ENCODE results near the gene FEM1C.
"Not testable (repeated sequence)": the region's sequence is repeated elsewhere in the genome, so short reads cannot be mapped to it uniquely, and the experiment has no call there.

Gene FEM1C

DNA sequence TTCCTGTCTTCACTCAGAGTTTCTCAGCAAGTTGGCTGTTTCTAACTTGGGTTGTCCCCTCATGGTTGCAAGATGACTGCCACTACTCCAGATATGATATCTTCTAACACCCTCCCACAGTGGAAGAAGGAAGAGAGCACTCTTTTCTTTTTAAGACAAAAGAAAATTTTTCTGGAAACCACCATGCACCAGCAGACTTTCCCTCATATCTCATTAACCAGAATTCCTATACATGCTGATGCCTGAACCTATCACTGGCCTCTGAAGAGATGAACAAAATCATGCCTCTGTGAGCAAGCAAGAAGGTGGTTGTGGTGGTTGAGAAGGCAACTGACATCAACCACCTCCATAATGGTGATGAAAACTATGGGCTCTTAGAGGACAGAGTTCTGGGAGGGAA is 56.8 kb downstream of the FEM1C start:
- Histone ChIP-seq H3K27me3 (no peaks in the 10 kb centered on the region), H3K36me3 (no peaks in the 10 kb centered on the region), H3K27ac (no peak overlapping the region), H3K9me3 (no peaks in the 10 kb centered on the region), H3K4me3 (no peak overlapping the region), H3K4me1 (no peaks in the 10 kb centered on the region)
- intact Hi-C loops (cut with DNase I; ENCODE audit: low total_unique reads): no loop called here
- no peak for DNase-seq
- TF ChIP-seq, protein P1, sequence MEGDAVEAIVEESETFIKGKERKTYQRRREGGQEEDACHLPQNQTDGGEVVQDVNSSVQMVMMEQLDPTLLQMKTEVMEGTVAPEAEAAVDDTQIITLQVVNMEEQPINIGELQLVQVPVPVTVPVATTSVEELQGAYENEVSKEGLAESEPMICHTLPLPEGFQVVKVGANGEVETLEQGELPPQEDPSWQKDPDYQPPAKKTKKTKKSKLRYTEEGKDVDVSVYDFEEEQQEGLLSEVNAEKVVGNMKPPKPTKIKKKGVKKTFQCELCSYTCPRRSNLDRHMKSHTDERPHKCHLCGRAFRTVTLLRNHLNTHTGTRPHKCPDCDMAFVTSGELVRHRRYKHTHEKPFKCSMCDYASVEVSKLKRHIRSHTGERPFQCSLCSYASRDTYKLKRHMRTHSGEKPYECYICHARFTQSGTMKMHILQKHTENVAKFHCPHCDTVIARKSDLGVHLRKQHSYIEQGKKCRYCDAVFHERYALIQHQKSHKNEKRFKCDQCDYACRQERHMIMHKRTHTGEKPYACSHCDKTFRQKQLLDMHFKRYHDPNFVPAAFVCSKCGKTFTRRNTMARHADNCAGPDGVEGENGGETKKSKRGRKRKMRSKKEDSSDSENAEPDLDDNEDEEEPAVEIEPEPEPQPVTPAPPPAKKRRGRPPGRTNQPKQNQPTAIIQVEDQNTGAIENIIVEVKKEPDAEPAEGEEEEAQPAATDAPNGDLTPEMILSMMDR (IDR thresholded peaks at IDR 0.05): no peak

- Histone ChIP-seq H3K4me1 (no peaks in the 10 kb centered on the region), H3K4me3 (no peak overlapping the region), H3K27ac (no peak overlapping the region), H3K36me3 (no peaks in the 10 kb centered on the region), H3K9me3 (no peaks in the 10 kb centered on the region), H3K27me3 (no peaks in the 10 kb centered on the region)
- TF ChIP-seq, protein P1 (IDR thresholded peaks at IDR 0.05): no peak
- intact Hi-C loops (cut with DNase I; ENCODE audit: low total_unique reads): no loop called here
- no peak for DNase-seq
Observed at GRCh38 chr5:115487168-115487567, 57.4 kb downstream of the FEM1C start.

GRCh38 chr5:115486728-115487127 is 57.8 kb downstream of the FEM1C start:
- no peak for DNase-seq
- H3K9me3 ChIP-seq: no peaks in the 10 kb centered on the region
- H3K4me1 ChIP-seq: no peaks in the 10 kb centered on the region
- no peak overlapping the region for H3K27ac ChIP-seq
- H3K36me3 ChIP-seq: no peaks in the 10 kb centered on the region
- TF ChIP-seq, protein P1 (IDR thresholded peaks at IDR 0.05): no peak
- intact Hi-C loops (cut with DNase I; ENCODE audit: low total_unique reads): no loop called here
- no peaks in the 10 kb centered on the region for H3K27me3 ChIP-seq
- H3K4me3 ChIP-seq: no peak overlapping the region

DNA sequence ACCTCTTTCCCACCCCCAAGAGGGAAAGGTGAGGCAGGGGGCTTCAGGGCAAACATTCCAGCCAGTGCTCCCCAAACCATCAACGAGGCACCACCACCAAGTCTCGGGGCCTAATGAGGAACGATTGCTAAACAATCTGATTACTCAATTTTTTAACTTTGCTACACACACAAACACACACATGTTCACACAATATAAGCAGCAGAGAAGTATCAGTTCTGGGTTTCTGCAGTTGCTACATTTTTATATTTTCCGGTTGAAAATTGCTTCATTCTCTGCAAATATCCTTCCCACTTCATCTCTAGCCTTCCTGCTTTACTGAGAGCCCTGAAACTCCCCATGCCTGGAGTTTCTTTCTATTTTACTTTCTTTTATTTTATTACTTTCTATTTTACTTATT is 60.2 kb downstream of the FEM1C start:
- no peaks in the 10 kb centered on the region for H3K9me3 ChIP-seq
- no peaks in the 10 kb centered on the region for H3K4me1 ChIP-seq
- intact Hi-C loops (cut with DNase I; ENCODE audit: low total_unique reads): no loop called here
- TF ChIP-seq, protein P1 (IDR thresholded peaks at IDR 0.05): no peak
- no peak overlapping the region for H3K27ac ChIP-seq
- DNase-seq: no peak
- H3K4me3 ChIP-seq: no peak overlapping the region
- no peaks in the 10 kb centered on the region for H3K36me3 ChIP-seq
- no peaks in the 10 kb centered on the region for H3K27me3 ChIP-seq

GRCh38 chr5:115480900-115481299 is 63.7 kb downstream of the FEM1C start:
- Histone ChIP-seq H3K4me1 (no peaks in the 10 kb centered on the region), H3K36me3 (no peaks in the 10 kb centered on the region), H3K27me3 (no peaks in the 10 kb centered on the region), H3K9me3 (no peaks in the 10 kb centered on the region), H3K27ac (no peak overlapping the region), H3K4me3 (no peak overlapping the region)
- TF ChIP-seq, protein P1 (IDR thresholded peaks at IDR 0.05): no peak
- intact Hi-C loops (cut with DNase I; ENCODE audit: low total_unique reads): no loop called here
- DNase-seq: no peak

GRCh38 chr5:115480271-115480670 is 64.3 kb downstream of the FEM1C start:
- Histone ChIP-seq H3K27me3 (no peaks in the 10 kb centered on the region), H3K36me3 (no peaks in the 10 kb centered on the region), H3K27ac (no peak overlapping the region), H3K4me3 (no peak overlapping the region), H3K4me1 (no peaks in the 10 kb centered on the region), H3K9me3 (no peaks in the 10 kb centered on the region)
- TF ChIP-seq, protein P1 (IDR thresholded peaks at IDR 0.05): no peak
- intact Hi-C loops (cut with DNase I; ENCODE audit: low total_unique reads): no loop called here
- DNase-seq: no peak

- H3K9me3 ChIP-seq; H3K27me3 ChIP-seq; H3K36me3 ChIP-seq; H3K4me1 ChIP-seq; intact Hi-C loops (cut with DNase I; ENCODE audit: low total_unique reads); DNase-seq; H3K27ac ChIP-seq; H3K4me3 ChIP-seq: not testable (repeated sequence)
Observed at GRCh38 chr5:115479166-115479873, 65.3 kb downstream of the FEM1C start.

All from tibial artery (tissue), 4 donors.